BJ (cell line): ENCODE data around the gene GPER1. TPM values are rescaled to one million over a fixed set of nuclear protein-coding genes. Genes with fewer than 3 reads are reported as not detected.

Experiments used
- CTCF ChIA-PET: fragments of 350-600 bp; formaldehyde crosslinking; extraction: SDS; loops from one replicate; lab custom pipeline; 2021; ENCODE audit warnings: antibody characterized with exemption, inconsistent platforms; lab: Yijun Ruan, JAX
- POLR2A ChIA-PET: fragments of 300-600 bp; sonication (Branson Sonifier 250); formaldehyde crosslinking; extraction: SDS; loops from one replicate; lab custom pipeline; 2021; ENCODE audit warnings: antibody characterized with exemption; lab: Charles Lee
- DNase-seq: peaks from one replicate; pipeline ENCODE4 v3.0.0-alpha.2; 2011; ENCODE audit warnings: low read depth
- H3K27me3 ChIP-seq: 2 replicates; pipeline ENCODE4 v1.6.0; 2011; ENCODE audit warnings: low read length; ENCODE audit not compliant: control insufficient read depth, insufficient read depth
- H3K36me3 ChIP-seq: 2 replicates; pipeline ENCODE4 v1.5.1; 2011; ENCODE audit warnings: low read length; ENCODE audit not compliant: control insufficient read depth, insufficient read depth
- H3K4me3 ChIP-seq: 2 replicates; pipeline ENCODE4 v1.5.1; 2011; ENCODE audit warnings: low read depth, mild to moderate bottlenecking, control low read depth, low read length
- CTCF ChIP-seq: IDR thresholded peaks from 2 replicates; pipeline ENCODE4 v1.5.1; 2011; ENCODE audit warnings: low read depth, mild to moderate bottlenecking, control low read depth, inconsistent platforms, low read length, moderate library complexity; ENCODE audit not compliant: insufficient read depth
- polyA plus RNA-seq: library from polyadenylated mRNA; depleted of rRNA; stranded (reverse); fragments of >200 nt; gene quantifications from 2 replicates; pipeline ENCODE4 v1.2.3, GENCODE V29; 2011

Gene GPER1
- polyA plus RNA-seq, 1 experiment, result 3.1 TPM

DNA sequence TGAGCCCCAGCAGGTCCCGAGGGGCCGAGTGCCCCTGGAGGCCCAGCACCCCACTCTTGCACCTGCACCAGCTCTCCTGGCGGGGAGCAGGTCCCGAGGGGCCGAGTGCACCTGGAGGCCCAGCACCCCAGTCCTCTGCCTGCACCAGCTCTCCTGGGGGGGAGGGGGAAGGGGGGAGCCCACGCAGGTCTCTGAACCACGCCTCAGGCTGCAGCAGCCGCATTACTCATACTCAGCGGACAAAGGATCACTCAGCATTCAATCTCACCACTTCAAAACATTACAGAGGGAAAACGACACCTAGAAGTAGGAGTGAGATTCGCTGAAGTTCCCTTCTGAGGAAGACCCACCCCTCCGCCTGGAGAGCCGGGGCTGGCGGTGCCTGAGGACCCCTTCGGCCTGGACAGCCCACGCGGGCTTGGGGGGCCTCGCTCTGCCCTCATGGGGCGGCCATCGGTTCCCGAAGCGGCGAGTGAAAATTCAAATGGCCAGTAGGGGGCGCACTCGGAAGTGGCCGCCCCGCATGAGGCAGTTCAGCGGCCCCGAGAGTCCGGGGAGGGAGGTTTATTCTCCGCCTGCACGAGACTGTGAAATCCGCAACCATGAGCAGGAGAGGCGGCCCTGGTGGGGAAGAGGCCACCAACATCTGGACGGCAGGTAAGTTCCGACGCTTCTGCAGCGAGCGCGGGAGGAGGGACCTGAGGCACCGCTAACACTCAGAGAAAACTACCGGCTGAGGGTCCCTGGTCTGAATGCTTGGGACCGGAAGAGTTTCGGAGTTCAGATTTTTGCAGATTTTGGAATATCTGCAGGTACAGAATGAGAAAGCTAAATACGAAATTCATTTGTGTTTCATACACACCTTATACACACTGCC, 1.1 kb upstream of the GPER1 start:
- peak; percentile 89 for TF ChIP-seq CTCF
- POLR2A ChIA-PET, result no interaction called here
- no peak for DNase-seq
- peak overlapping the region; percentile 48 for H3K4me3 ChIP-seq
- H3K36me3 ChIP-seq, result peaks cover 1% of the 10 kb centered on the region; the same call in 1 of the 2 replicates
- CTCF ChIA-PET, result interaction anchor here (0.6 to 5.7 kb wide), 30 partner anchors 8 to 97 kb away, joined by 3 to 42 read pairs (median 4); a partner anchor contains a TSS
- no peaks in the 10 kb centered on the region for H3K27me3 ChIP-seq

DNA sequence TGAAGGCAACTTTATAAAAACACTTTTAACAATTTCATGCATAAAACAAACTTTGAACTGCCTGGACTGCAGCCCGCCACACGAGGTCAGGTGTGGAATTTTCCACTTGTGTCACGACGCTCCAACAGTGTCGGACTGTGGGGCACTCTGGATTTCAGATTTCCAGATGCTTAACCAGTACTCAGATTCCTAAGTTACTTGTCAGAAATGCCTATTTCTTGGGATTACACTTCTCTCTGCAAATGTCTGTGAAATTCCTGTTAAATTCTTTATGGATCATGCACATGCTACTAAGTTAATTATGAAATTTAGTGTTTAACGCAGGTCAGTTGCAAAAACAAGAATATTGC, 473 bp upstream of the GPER1 start:
- no peak for DNase-seq
- Histone ChIP-seq H3K4me3 (no peak overlapping the region; the same call in 1 of the 2 replicates), H3K36me3 (peaks cover 3% of the 10 kb centered on the region), H3K27me3 (no peaks in the 10 kb centered on the region)
- ChIA-PET CTCF (interaction anchor here (0.6 to 5.7 kb wide), 10 partner anchors 8 to 94 kb away, joined by 3 to 42 read pairs (median 6); no protein-coding TSS in a partner anchor), POLR2A (no interaction called here)
- no peak for TF ChIP-seq CTCF

GRCh38 chr7:1090236-1090635, 2.3 kb downstream of the GPER1 start:
- H3K27me3 ChIP-seq, result no peaks in the 10 kb centered on the region
- no peak overlapping the region for H3K4me3 ChIP-seq
- peaks cover 8% of the 10 kb centered on the region for H3K36me3 ChIP-seq
- CTCF ChIA-PET, result interaction anchor here (3.5 kb wide), 1 partner anchor 85 kb away, joined by 10 read pairs; no protein-coding TSS in a partner anchor
- POLR2A ChIA-PET, result no interaction called here
- no peak for DNase-seq
- no peak for TF ChIP-seq CTCF

DNA sequence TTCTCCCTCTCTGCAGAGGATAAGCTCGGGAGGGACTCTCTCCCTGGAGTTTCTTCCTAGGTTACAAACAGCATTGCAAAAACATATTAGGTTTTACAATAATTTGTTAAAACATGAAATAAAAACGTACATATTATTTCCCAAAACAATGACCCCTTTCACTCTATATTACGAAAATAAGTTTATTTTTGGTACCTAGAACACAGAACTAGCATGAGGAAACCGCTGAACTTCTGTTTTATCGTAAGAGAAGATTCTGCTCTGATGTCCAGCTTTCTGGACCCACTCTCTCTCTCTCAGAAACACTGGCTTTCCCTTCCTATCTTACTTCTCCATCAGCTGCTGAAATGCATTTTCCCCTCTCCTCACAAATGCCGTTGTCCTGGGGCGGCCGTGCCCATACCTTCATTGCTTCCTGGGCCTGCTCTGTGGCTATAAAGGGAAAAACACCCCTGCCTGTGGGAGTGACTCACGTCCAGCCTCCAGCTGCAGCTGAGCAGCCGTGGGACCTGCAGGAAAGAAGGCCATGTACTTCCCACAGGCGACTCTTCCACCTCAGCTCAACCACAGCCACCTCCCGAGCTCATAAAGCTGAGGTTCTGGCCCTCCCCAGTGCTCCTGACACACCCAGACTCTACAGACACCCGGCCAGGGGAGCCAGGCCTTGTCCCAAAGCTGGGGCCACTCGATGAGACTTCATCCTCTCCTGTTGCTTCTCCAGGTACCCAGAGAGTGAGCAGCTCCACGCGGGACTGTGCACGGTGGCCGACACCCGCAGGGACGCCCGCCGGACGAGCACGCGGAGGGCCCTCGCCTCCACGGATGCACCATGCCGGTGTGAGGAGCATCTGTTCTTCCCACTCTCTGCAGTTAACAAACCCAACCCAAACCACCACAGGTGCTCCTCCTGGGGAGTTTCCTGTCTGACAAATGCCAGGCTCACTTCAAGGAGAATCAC, 3.1 kb downstream of the GPER1 start:
- ChIA-PET CTCF (interaction anchor here (0.9 to 1.9 kb wide), 4 partner anchors 25 to 98 kb away, joined by 3 to 5 read pairs (median 4); no protein-coding TSS in a partner anchor), POLR2A (no interaction called here)
- TF ChIP-seq CTCF, result no peak
- no peak overlapping the region for H3K4me3 ChIP-seq
- H3K36me3 ChIP-seq, result peaks cover 8% of the 10 kb centered on the region
- DNase-seq, result no peak
- H3K27me3 ChIP-seq, result no peaks in the 10 kb centered on the region

DNA sequence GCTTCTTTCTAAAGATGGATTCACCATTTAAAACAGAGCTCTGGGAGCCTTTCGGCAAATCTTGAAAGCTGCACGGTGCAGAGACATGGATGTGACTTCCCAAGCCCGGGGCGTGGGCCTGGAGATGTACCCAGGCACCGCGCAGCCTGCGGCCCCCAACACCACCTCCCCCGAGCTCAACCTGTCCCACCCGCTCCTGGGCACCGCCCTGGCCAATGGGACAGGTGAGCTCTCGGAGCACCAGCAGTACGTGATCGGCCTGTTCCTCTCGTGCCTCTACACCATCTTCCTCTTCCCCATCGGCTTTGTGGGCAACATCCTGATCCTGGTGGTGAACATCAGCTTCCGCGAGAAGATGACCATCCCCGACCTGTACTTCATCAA, 3.7 kb downstream of the GPER1 start:
- CTCF ChIA-PET, result interaction anchor here (0.5 to 1.9 kb wide), 5 partner anchors 11 to 98 kb away, joined by 3 to 6 read pairs (median 5); no protein-coding TSS in a partner anchor
- POLR2A ChIA-PET, result no interaction called here
- no peak for DNase-seq

More for the DNA sequence above, 3.7 kb downstream of the GPER1 start:
- H3K27me3 ChIP-seq, result no peaks in the 10 kb centered on the region
- H3K36me3 ChIP-seq, result peaks cover 8% of the 10 kb centered on the region
- TF ChIP-seq CTCF, result no peak
- H3K4me3 ChIP-seq, result no peak overlapping the region
